C4-2B (cell line): ENCODE results near the gene ASB18.

Experiments used
- CTCF ChIP-seq: fragments of 450-650 bp; conservative IDR thresholded peaks from 2 replicates; pipeline ENCODE4 v1.5.1; 2017; ENCODE audit warnings: mild to moderate bottlenecking
- ZFX ChIP-seq: fragments of 450-650 bp; IDR thresholded peaks from 2 replicates; pipeline ENCODE4 v1.6.1; 2017

DNA sequence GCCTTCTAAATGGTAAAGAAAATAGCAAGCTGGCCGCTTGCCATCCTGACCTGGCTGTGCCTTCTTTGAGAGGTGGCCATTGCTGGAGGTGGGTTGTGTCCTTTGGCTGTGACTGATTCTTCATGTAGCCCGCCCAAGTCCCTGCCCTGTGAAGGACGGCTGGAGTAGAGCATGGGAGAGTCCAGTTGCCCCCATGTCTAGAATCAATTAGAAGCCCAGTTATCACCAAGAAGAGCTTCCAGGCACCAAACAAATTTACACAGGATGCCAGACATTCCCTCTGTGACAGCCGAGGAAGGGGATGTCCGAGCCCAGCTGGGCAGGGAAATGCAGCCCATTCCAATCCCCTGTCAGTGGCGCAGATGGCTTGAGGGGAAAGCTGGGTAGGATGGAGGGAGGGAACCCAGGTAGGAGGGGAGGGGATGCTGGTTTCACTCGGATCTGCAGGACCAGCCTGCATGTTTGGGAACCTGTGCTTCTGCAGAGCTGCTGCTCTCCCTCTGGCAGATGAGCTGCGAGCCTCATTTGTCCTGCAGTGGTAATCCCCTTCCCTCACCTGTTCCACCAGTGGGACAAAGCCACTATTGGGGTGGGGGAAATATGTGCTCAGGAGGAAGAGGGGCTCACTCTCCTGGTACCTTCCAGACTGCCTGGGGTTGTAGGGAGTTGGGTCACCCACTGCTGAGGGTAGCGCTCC lies 25.7 kb upstream of the ASB18 start:
- TF ChIP-seq CTCF = no peak
- TF ChIP-seq ZFX = no peak
